OCI-LY7 (cell line): ENCODE measurements around the gene CRABP2. TPM values are rescaled to one million over a fixed set of nuclear protein-coding genes. Genes with fewer than 3 reads are reported as not detected.

ENCODE experiments used
- BruUV-seq: library from RNA; stranded (reverse); fragments of 400-500 nt; replicated peaks from 2 replicates; lab custom pipeline; 2021; lab: Mats Ljungman, UMichigan
- CTCF ChIA-PET: fragments of 300-600 bp; sonication (Branson Sonifier 250); formaldehyde crosslinking; loops from one replicate; lab custom pipeline; 2022; ENCODE audit warnings: antibody characterized with exemption; ENCODE audit not compliant: unreplicated experiment; lab: Charles Lee
- POLR2A ChIA-PET: fragments of 300-600 bp; sonication (Branson Sonifier 250); formaldehyde crosslinking; loops from one replicate; lab custom pipeline; 2022; ENCODE audit warnings: antibody characterized with exemption; lab: Charles Lee
- DNase-seq: peaks from one replicate; pipeline ENCODE4 v3.0.0-alpha.2; 2015; ENCODE audit warnings: low spot score
- H2AFZ ChIP-seq: fragments of 200-600 bp; sonication (generic), shearing (Covaris generic); 2 replicates; pipeline ENCODE4 v1.6.1; 2014; ENCODE audit warnings: mild to moderate bottlenecking, antibody characterized with exemption, low read length, moderate library complexity
- H3K27ac ChIP-seq: fragments of 200-600 bp; sonication (generic); 2 replicates; pipeline ENCODE4 v1.5.1; 2014; ENCODE audit warnings: mixed run types, low read depth, mild to moderate bottlenecking, moderate library complexity, low read length, inconsistent platforms; ENCODE audit not compliant: poor library complexity, severe bottlenecking
- H3K36me3 ChIP-seq: fragments of 200-600 bp; sonication (generic); 2 replicates; pipeline ENCODE4 v1.6.1; 2014; ENCODE audit warnings: mild to moderate bottlenecking, antibody characterized with exemption, low read length, moderate library complexity, mixed read lengths; ENCODE audit not compliant: insufficient read depth
- H3K4me1 ChIP-seq: fragments of 200-600 bp; sonication (generic); 2 replicates; pipeline ENCODE4 v1.5.1; 2014; ENCODE audit warnings: mild to moderate bottlenecking, low read length; ENCODE audit not compliant: insufficient read depth, poor library complexity, severe bottlenecking
- H3K4me2 ChIP-seq: fragments of 200-600 bp; sonication (generic); 2 replicates; pipeline ENCODE4 v1.6.1; 2014; ENCODE audit warnings: mild to moderate bottlenecking, low read length
- H3K4me3 ChIP-seq: fragments of 200-600 bp; sonication (generic); 2 replicates; pipeline ENCODE4 v1.5.1; 2014; ENCODE audit warnings: mild to moderate bottlenecking, low read depth, low read length; ENCODE audit not compliant: poor library complexity, severe bottlenecking
- H3K79me2 ChIP-seq: fragments of 200-600 bp; sonication (generic); 2 replicates; pipeline ENCODE4 v1.6.1; 2016; ENCODE audit warnings: low read depth, mild to moderate bottlenecking, low read length, moderate library complexity, mixed read lengths; ENCODE audit not compliant: insufficient read depth
- H3K9me2 ChIP-seq: fragments of 200-600 bp; sonication (generic); 2 replicates; pipeline ENCODE4 v1.6.1; 2016; ENCODE audit warnings: mild to moderate bottlenecking, low read length, mixed read lengths; ENCODE audit not compliant: insufficient read depth
- H3K9me3 ChIP-seq: fragments of 200-600 bp; sonication (generic); 2 replicates; pipeline ENCODE4 v1.6.1; 2014; ENCODE audit warnings: mild to moderate bottlenecking, mixed run types, low read length, mixed read lengths
- H4K20me1 ChIP-seq: fragments of 200-600 bp; sonication (generic); 2 replicates; pipeline ENCODE4 v1.6.1; 2014; ENCODE audit warnings: mild to moderate bottlenecking, antibody characterized with exemption, low read length, moderate library complexity, mixed read lengths; ENCODE audit not compliant: insufficient read depth
- EZH2phosphoT487 ChIP-seq: fragments of 200-600 bp; sonication (generic); IDR thresholded peaks from 2 replicates; pipeline ENCODE4 v1.6.1; 2018; ENCODE audit warnings: low read depth, borderline replicate concordance, mild to moderate bottlenecking, mixed run types, antibody characterized with exemption, low read length, moderate library complexity, mixed read lengths
- intact Hi-C: fragments of 100-400 bp; cut with micrococcal nuclease; formaldehyde crosslinking; loops from one replicate; pipeline ENCODE4 v1.10.0; 2022; ENCODE audit not compliant: unreplicated experiment
- total RNA-seq, 2 experiments: library from RNA; depleted of rRNA in 1 of 2; stranded (reverse); fragments of >200 nt in 1 of 2; shearing (Covaris generic) in 1 of 2; gene quantifications; 2 replicates each; pipeline ENCODE4 v1.2.3, GENCODE V29; 2014 to 2022
- TF ChIP-seq, protein P1 (sequence below): fragments of 200-600 bp; sonication (generic); conservative IDR thresholded peaks from 2 replicates; pipeline ENCODE4 v1.5.1; 2014; ENCODE audit warnings: mild to moderate bottlenecking, antibody characterized with exemption, low read length, moderate library complexity, mixed read lengths

The CRABP2 gene
- total RNA-seq, 2 experiments from 2014 or later, result 2.1 to 2.8 TPM

DNA sequence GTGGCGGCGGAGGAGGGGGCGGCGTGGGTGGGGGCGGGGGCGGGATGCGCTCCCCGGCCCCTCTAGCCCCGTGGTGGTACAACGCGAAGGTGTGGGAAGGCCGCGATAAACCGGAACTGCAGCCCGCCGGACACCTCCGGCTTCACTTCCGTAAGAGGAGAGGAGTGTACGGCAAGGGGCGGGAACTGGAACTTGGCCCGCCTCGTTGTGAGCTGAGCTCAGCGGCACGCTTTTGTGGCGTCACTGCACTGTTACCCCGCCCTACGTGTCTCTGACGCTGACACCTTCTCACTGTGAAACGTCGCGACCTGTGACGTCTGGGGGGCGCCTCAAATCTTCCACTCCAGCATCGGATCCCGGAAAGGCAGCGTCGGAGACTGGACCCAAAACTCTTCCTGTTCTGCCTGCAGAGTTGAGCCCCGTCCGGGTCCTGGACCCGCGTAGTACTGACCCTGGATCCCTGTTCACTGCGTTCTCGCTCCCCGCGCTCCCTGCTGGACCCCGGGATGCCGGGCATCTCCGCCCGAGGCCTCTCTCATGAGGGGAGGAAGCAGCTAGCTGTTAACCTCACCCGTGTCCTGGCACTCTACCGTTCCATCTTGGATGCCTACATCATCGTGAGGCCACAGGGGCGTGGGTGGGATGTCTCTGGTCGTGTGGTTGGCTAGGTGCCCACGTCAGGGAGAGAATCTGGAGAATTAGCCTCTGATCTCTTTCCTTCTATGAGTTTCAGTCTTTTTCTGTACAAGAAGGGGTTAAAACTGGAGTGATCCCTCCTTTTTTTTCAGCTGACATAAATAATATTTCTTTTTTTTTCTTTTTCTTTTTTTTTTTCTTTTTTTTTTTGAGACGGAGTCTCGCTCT lies 23.4 kb upstream of the CRABP2 start, which contains the start of gene ISG20L2:
Gene ISG20L2 (minus strand): TSS at position 168 of the 864 bp plus-strand sequence. CDS start 1,114 bp downstream, outside the sequence.
- no peaks in the 10 kb centered on the region for H3K9me3 ChIP-seq
- DNase-seq, result peak; percentile 95
- peak within 1 kb of the TSS; percentile 96 for H3K4me2 ChIP-seq
- intact Hi-C loops, result loop anchor here (1.0 to 5.0 kb wide), 4 partner anchors 22 to 133 kb away; partner anchors contain the start of genes HDGF, NTRK1 and PRCC
- peak within 1 kb of the TSS; percentile 62 for H3K27ac ChIP-seq
- peak within 1 kb of the TSS; percentile 61; the same call in 1 of the 2 replicates for H2AFZ ChIP-seq
- H3K36me3 ChIP-seq, result peaks cover 36% of the 10 kb centered on the region
- H3K4me1 ChIP-seq, result peaks cover 30% of the 10 kb centered on the region
- no peaks in the 10 kb centered on the region for H3K9me2 ChIP-seq
- ChIA-PET CTCF (interaction anchor here (0.6 kb wide), 2 partner anchors 23 to 39 kb away, joined by 3 read pairs; partner anchors contain the start of gene HDGF), POLR2A (interaction anchor here (0.5 to 1.9 kb wide), 8 partner anchors 12 to 792 kb away, joined by 3 to 6 read pairs (median 4); partner anchors contain the start of gene MRPL24)
- H4K20me1 ChIP-seq, result peaks cover 25% of the 10 kb centered on the region
- no TSS peak for BruUV-seq
- TF ChIP-seq, protein P1, sequence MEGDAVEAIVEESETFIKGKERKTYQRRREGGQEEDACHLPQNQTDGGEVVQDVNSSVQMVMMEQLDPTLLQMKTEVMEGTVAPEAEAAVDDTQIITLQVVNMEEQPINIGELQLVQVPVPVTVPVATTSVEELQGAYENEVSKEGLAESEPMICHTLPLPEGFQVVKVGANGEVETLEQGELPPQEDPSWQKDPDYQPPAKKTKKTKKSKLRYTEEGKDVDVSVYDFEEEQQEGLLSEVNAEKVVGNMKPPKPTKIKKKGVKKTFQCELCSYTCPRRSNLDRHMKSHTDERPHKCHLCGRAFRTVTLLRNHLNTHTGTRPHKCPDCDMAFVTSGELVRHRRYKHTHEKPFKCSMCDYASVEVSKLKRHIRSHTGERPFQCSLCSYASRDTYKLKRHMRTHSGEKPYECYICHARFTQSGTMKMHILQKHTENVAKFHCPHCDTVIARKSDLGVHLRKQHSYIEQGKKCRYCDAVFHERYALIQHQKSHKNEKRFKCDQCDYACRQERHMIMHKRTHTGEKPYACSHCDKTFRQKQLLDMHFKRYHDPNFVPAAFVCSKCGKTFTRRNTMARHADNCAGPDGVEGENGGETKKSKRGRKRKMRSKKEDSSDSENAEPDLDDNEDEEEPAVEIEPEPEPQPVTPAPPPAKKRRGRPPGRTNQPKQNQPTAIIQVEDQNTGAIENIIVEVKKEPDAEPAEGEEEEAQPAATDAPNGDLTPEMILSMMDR, result no peak
- no peak for TF ChIP-seq EZH2phosphoT487
- H3K79me2 ChIP-seq, result peaks cover 59% of the 10 kb centered on the region
- peak within 1 kb of the TSS; percentile 87 for H3K4me3 ChIP-seq

DNA sequence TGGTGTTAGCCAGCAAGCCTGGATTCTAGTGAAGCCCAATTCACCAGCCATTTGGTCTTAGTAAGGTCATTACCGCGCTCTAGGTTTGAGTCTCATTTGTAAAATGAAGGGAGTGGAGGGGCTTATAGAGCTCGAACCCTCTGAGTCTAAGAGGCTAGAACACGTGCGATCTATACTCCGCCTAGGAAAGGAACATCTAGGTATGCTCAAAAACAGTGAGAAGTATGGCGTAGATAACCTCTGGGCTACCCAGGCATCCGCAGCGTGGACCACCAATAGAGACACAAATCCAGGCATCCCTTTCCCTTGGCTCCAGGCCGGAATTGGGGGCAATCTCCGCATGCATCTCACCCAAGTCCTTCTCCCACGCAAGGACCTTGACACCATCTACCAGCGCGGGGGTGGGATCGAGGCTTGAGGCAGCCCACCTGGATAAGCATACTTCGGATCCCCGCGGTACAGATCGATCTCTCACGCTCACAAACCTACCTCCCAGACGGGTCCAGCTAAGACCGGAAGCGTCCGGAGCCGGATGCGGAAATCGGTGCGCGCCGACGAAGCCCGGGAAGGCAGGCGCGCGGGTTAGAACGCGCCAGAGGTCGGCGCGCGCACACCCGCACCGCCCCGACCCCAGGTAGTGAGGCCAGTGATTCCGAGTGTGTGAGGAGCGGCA lies 22.7 kb upstream of the CRABP2 start, which contains the start of gene METTL25B:
Gene METTL25B (plus strand): TSS at position 544 of the 673 bp plus-strand sequence. CDS start 636 bp downstream, outside the sequence.
- no peak for TF ChIP-seq EZH2phosphoT487
- TF ChIP-seq, protein P1, result no peak
- peak; percentile 86 for DNase-seq
- POLR2A ChIA-PET, result interaction anchor here (0.5 to 1.6 kb wide), 10 partner anchors 13 to 793 kb away, joined by 3 to 6 read pairs (median 4); partner anchors contain the start of gene MRPL24
- Histone ChIP-seq H3K4me2 (peak within 1 kb of the TSS; percentile 96), H3K79me2 (peaks cover 67% of the 10 kb centered on the region), H2AFZ (peak within 1 kb of the TSS; percentile 61; the same call in 1 of the 2 replicates), H3K4me1 (peaks cover 31% of the 10 kb centered on the region), H3K27ac (peak within 1 kb of the TSS; percentile 62), H3K9me3 (no peaks in the 10 kb centered on the region), H4K20me1 (peaks cover 32% of the 10 kb centered on the region), H3K4me3 (peak within 1 kb of the TSS; percentile 87), H3K9me2 (no peaks in the 10 kb centered on the region), H3K36me3 (peaks cover 42% of the 10 kb centered on the region)
- BruUV-seq, result no TSS peak
- CTCF ChIA-PET, result interaction anchor here (0.6 kb wide), 1 partner anchor 65 kb away, joined by 6 read pairs; no protein-coding TSS in a partner anchor
- intact Hi-C loops, result loop anchor here (1.0 to 5.0 kb wide), 4 partner anchors 23 to 134 kb away; partner anchors contain the start of genes HDGF, NTRK1 and PRCC
